Activated CD8-positive, alpha-beta T cell treated with anti-CD3 and anti-CD28 coated beads for 36 hours (primary cell): ENCODE measurements around the gene STXBP2. TPM values are rescaled to one million over a fixed set of nuclear protein-coding genes. Genes with fewer than 3 reads are reported as not detected.
A peak's percentile ranks its signal among the peaks of the same experiment; 100 is the strongest.

Experiments
- ATAC-seq: fragments of 200-7000 bp; cut with Tn5 transposase; one replicate; pipeline ENCODE4 v1.10.0; 2021; ENCODE audit warnings: mild to moderate bottlenecking, moderate library complexity
- CTCF ChIA-PET: fragments of 350-600 bp; sonication (Branson Sonifier 250); formaldehyde crosslinking; loops from one replicate; lab custom pipeline; 2021; ENCODE audit warnings: antibody characterized with exemption; lab: Charles Lee
- POLR2A ChIA-PET: fragments of 350-600 bp; sonication (Branson Sonifier 250); formaldehyde crosslinking; loops from one replicate; lab custom pipeline; 2021; ENCODE audit warnings: antibody characterized with exemption; lab: Charles Lee
- DNase-seq: peaks from one replicate; pipeline ENCODE4 v3.0.0-alpha.2; 2020
- H3K27ac Mint-ChIP-seq: one replicate; pipeline ENCODE4 v1.8.0; 2021; ENCODE audit warnings: mild to moderate bottlenecking, mixed read lengths
- H3K27me3 Mint-ChIP-seq: one replicate; pipeline ENCODE4 v1.8.0; 2021; ENCODE audit warnings: mixed read lengths
- H3K36me3 Mint-ChIP-seq: one replicate; pipeline ENCODE4 v1.8.0; 2021; ENCODE audit warnings: low read depth, mixed read lengths
- H3K4me1 Mint-ChIP-seq: one replicate; pipeline ENCODE4 v1.8.0; 2021; ENCODE audit warnings: low read depth, mixed read lengths
- H3K4me3 Mint-ChIP-seq: one replicate; pipeline ENCODE4 v1.8.0; 2021; ENCODE audit warnings: mild to moderate bottlenecking, moderate library complexity, mixed read lengths
- H3K9me3 Mint-ChIP-seq: one replicate; pipeline ENCODE4 v1.8.0; 2021; ENCODE audit warnings: mixed read lengths
- CTCF ChIP-seq: fragments of 200-600 bp; IDR thresholded peaks from one replicate; pipeline ENCODE4 v1.8.0; 2022; ENCODE audit warnings: antibody characterized with exemption, mild to moderate bottlenecking
- intact Hi-C: fragments of 100-400 bp; cut with micrococcal nuclease; formaldehyde crosslinking; loops from one replicate; pipeline ENCODE4 v1.10.0; 2022
- total RNA-seq, 2 experiments: library from RNA; stranded (reverse); gene quantifications; one replicate each; pipeline ENCODE4 v1.2.3, GENCODE V29; 2021

The STXBP2 gene
- total RNA-seq, 2 experiments from 2014 or later, result 96.4 to 99.2 TPM

- peak overlapping the region; percentile 61 for H3K27ac Mint-ChIP-seq
- peak overlapping the region; percentile 92 for H3K4me3 Mint-ChIP-seq
- intact Hi-C loops, result loop anchor here (5.0 kb wide), 2 partner anchors 113 to 117 kb away; no protein-coding TSS in a partner anchor
- peaks cover 29% of the 10 kb centered on the region for H3K27me3 Mint-ChIP-seq
- H3K36me3 Mint-ChIP-seq, result peaks cover 15% of the 10 kb centered on the region
- ChIA-PET POLR2A (interaction anchor here (1.2 to 1.9 kb wide), 2 partner anchors 11 to 50 kb away, joined by 3 to 6 read pairs; partner anchors contain the start of genes PET100, RETN and XAB2), CTCF (interaction anchor here (0.8 to 3.6 kb wide), 28 partner anchors 8 to 578 kb away, joined by 3 to 74 read pairs (median 6); partner anchors contain the start of genes CD209, PET100, RETN and XAB2)
- no peak for TF ChIP-seq CTCF
- H3K9me3 Mint-ChIP-seq, result no peaks in the 10 kb centered on the region
- ATAC-seq (no peak), DNase-seq (no peak)
- peaks cover 50% of the 10 kb centered on the region for H3K4me1 Mint-ChIP-seq
Measured at GRCh38 chr19:7679771-7680605, 43.1 kb downstream of the STXBP2 start.

DNA sequence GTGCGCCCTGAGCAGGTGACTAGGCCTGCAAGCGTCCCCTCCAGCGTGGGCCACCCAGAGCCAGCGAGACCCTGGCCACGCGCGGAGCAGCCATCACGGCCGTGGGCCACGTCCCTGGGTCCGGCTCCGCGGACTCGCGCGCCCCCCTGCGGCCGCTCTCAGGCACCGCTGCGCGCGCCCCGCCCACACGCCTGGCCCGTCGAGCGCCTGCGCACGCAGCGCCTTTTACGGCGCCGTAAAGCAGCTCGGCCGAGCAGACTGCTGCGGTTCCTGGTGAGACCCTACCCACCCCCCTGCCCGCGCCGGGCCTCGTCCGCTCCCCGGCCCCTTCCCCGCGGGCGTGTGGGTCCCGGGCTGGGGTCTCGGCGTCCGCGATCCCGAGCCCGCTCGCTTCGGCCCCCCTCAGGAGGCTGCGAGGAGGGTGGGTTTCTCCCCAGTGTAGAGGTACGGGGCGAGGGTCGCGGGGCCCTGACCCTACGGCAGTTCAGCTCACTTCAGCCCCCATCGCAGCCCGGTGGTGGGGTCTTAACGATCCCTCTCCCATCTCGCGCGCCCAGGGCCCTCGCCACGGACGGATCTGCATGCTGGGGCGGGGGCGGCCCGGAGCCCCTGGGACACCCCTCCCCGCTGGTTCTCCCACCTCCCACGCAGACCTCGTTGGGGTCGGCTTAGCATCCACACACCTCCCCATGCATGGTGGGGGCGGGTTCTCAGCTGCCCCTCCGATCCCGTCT lies 43.9 kb downstream of the STXBP2 start, which contains the start of gene TRAPPC5:
TRAPPC5 (plus strand) TSS at position 228 of the 734 bp plus-strand sequence. CDS start 1,421 bp downstream, outside the sequence.
- Mint-ChIP-seq H3K4me3 (peak within 1 kb of the TSS; percentile 92), H3K27me3 (peaks cover 27% of the 10 kb centered on the region), H3K36me3 (peaks cover 15% of the 10 kb centered on the region), H3K4me1 (peaks cover 52% of the 10 kb centered on the region), H3K27ac (peak within 1 kb of the TSS; percentile 95), H3K9me3 (no peaks in the 10 kb centered on the region)
- peak; percentile 99 for TF ChIP-seq CTCF
- intact Hi-C loops, result loop anchor here (5.0 kb wide), 2 partner anchors 113 to 117 kb away; no protein-coding TSS in a partner anchor
- DNase-seq, result peak; percentile 88
- ATAC-seq, result peak; percentile 38
- POLR2A ChIA-PET, result interaction anchor here (0.7 to 1.9 kb wide), 8 partner anchors 12 to 112 kb away, joined by 3 to 6 read pairs (median 4); partner anchors contain the start of genes PET100, RETN, STXBP2 and XAB2
- CTCF ChIA-PET, result interaction anchor here (0.6 to 3.6 kb wide), 68 partner anchors 8 to 578 kb away, joined by 3 to 74 read pairs (median 4); partner anchors contain the start of genes CD209, PET100, PNPLA6 and RETN

DNA sequence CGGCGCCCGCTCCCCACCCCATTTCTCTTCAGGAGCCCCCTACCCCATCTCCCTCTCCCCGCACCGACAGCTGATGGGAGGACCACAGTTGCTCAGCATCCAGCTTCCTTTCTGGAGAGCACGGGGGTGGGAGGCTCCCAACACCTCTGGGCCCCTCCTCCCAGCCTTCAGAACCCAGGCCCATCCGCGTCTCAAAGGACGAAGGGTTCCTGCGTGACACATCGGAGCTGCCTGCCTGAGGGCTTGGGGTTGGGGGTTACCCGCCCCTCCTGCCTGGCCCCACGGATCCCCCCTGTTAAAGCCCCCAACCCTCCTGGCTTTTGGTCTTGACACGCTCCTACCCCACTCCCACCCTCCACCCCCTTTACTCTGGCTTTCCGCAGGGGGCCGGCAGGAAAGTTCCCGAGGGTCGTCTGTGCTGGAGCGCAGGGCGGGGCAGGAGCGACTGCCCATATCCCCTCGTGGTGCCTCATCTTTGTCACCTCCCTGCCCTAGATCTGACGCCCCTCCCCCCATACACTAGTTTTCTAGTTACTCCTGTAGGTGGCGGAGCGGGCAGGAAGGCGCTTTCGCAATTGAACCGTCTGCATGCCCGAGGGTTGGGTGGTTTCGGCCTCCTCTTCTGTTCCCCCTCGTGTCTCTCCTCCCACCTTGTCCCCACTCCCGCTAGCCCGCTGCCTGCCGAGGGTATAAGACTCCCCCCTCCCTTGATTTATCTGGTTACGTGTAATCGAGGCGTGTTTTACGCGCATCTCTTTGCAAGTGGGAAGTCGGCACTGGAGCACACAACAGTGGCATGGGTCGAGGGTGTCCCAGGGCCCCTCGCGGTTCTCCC lies 44.6 kb downstream of the STXBP2 start:
- H3K36me3 Mint-ChIP-seq, result peaks cover 15% of the 10 kb centered on the region
- CTCF ChIA-PET, result interaction anchor here (0.6 to 3.6 kb wide), 65 partner anchors 9 to 579 kb away, joined by 3 to 74 read pairs (median 5); partner anchors contain the start of genes CD209, PET100, PNPLA6 and RETN
- peak overlapping the region; percentile 92 for H3K4me3 Mint-ChIP-seq
- POLR2A ChIA-PET, result interaction anchor here (0.7 to 1.9 kb wide), 8 partner anchors 13 to 113 kb away, joined by 3 to 6 read pairs (median 4); partner anchors contain the start of genes PET100, RETN, STXBP2 and XAB2
- intact Hi-C loops, result loop anchor here (5.0 kb wide), 2 partner anchors 114 to 116 kb away; no protein-coding TSS in a partner anchor
- TF ChIP-seq CTCF, result peak; percentile 68
- peak overlapping the region; percentile 95 for H3K27ac Mint-ChIP-seq
- DNase-seq (peak; percentile 96), ATAC-seq (peak; percentile 71)
- H3K9me3 Mint-ChIP-seq, result no peaks in the 10 kb centered on the region
- peaks cover 20% of the 10 kb centered on the region for H3K27me3 Mint-ChIP-seq
- H3K4me1 Mint-ChIP-seq, result peaks cover 46% of the 10 kb centered on the region

GRCh38 chr19:7682175-7682855 lies 45.4 kb downstream of the STXBP2 start:
- no peak for TF ChIP-seq CTCF
- H3K4me1 Mint-ChIP-seq, result peaks cover 39% of the 10 kb centered on the region
- H3K36me3 Mint-ChIP-seq, result peaks cover 15% of the 10 kb centered on the region
- no peak overlapping the region for H3K27ac Mint-ChIP-seq
- ChIA-PET CTCF (interaction anchor here (3.2 to 3.6 kb wide), 2 partner anchors 13 to 118 kb away, joined by 28 to 50 read pairs; partner anchors contain the start of gene RETN), POLR2A (no interaction called here)
- H3K27me3 Mint-ChIP-seq, result peaks cover 13% of the 10 kb centered on the region
- intact Hi-C loops, result loop anchor here (5.0 kb wide), 2 partner anchors 115 kb away; no protein-coding TSS in a partner anchor
- H3K4me3 Mint-ChIP-seq, result peak overlapping the region; percentile 92
- ATAC-seq (no peak), DNase-seq (no peak)
- no peaks in the 10 kb centered on the region for H3K9me3 Mint-ChIP-seq
